CD4-positive, CD25-positive, alpha-beta regulatory T cell (primary cell): ENCODE data around the gene ACTN4. TPM values are rescaled to one million over a fixed set of nuclear protein-coding genes. Genes with fewer than 3 reads are reported as not detected.
"Not testable (repeated sequence)": the region's sequence is repeated elsewhere in the genome, so short reads cannot be mapped to it uniquely, and the experiment has no call there.

Experiments used
- ATAC-seq, 2 donors: fragments of 150-1000 bp; cut with Tn5 transposase; one replicate each; pipeline ENCODE4 v1.10.0; 2021; ENCODE audit warnings: low read depth in 2 of 2, moderate number of reproducible peaks in 2 of 2, moderate library complexity in 1 of 2
- DNase-seq, 3 donors: peaks; one replicate each; pipeline versions ENCODE4 v3.0.0 to v3.0.0-alpha.2; 2012 to 2022; ENCODE audit warnings: mixed read lengths in 1 of 3
- H3K27ac ChIP-seq: one replicate; pipeline ENCODE4 v1.7.0; 2013; ENCODE audit warnings: mild to moderate bottlenecking, low read length; ENCODE audit not compliant: insufficient read depth, poor library complexity, severe bottlenecking
- H3K27me3 ChIP-seq: one replicate; pipeline ENCODE4 v1.7.0; 2013; ENCODE audit warnings: low read length; ENCODE audit not compliant: control insufficient read depth, insufficient read depth
- H3K36me3 ChIP-seq: one replicate; pipeline ENCODE4 v1.7.0; 2013; ENCODE audit warnings: mild to moderate bottlenecking, low read length, moderate library complexity; ENCODE audit not compliant: control insufficient read depth, insufficient read depth
- H3K4me1 ChIP-seq: 2 replicates; pipeline ENCODE4 v1.7.0; 2013; ENCODE audit warnings: mild to moderate bottlenecking, low read length; ENCODE audit not compliant: insufficient read depth, control insufficient read depth, poor library complexity, severe bottlenecking
- H3K4me3 ChIP-seq: one replicate; pipeline ENCODE4 v1.7.0; 2013; ENCODE audit warnings: low read depth, mild to moderate bottlenecking, low read length, moderate library complexity
- H3K9me3 ChIP-seq, 2 experiments: 1 replicate in 1 of 2; 2 replicates in 1 of 2; pipeline ENCODE4 v1.7.0; 2013; ENCODE audit warnings: low read length in 2 of 2, mild to moderate bottlenecking in 1 of 2, moderate library complexity in 1 of 2; ENCODE audit not compliant: control insufficient read depth in 2 of 2
- H3K27ac Mint-ChIP-seq, 3 donors: one replicate each; pipeline ENCODE4 v1.8.0; 2020 to 2022; ENCODE audit warnings: mild to moderate bottlenecking in 3 of 3, mixed read lengths in 3 of 3, moderate library complexity in 2 of 3
- H3K27me3 Mint-ChIP-seq: one replicate; pipeline ENCODE4 v1.8.0; 2022; ENCODE audit warnings: mild to moderate bottlenecking, mixed read lengths
- H3K36me3 Mint-ChIP-seq: one replicate; pipeline ENCODE4 v1.8.0; 2020; ENCODE audit warnings: mixed read lengths
- H3K4me1 Mint-ChIP-seq, 4 donors: one replicate each; pipeline ENCODE4 v1.8.0; 2020 to 2022; ENCODE audit warnings: mixed read lengths in 4 of 4, mild to moderate bottlenecking in 1 of 4
- H3K4me3 Mint-ChIP-seq, 4 donors: one replicate each; pipeline ENCODE4 v1.8.0; 2020 to 2022; ENCODE audit warnings: mild to moderate bottlenecking in 4 of 4, mixed read lengths in 4 of 4, moderate library complexity in 3 of 4
- H3K9me3 Mint-ChIP-seq, 7 donors: one replicate each; pipeline ENCODE4 v1.8.0; 2020 to 2022; ENCODE audit warnings: mixed read lengths in 7 of 7, mild to moderate bottlenecking in 3 of 7, moderate library complexity in 2 of 7
- polyA plus RNA-seq, 4 donors: library from polyadenylated mRNA; unstranded; fragments of 300-500 nt; fragmentation: Illumina TruSeq; gene quantifications; one replicate each; pipeline ENCODE4 v1.2.3, GENCODE V29; 2021
- total RNA-seq: library from RNA; stranded (reverse); gene quantifications from one replicate; pipeline ENCODE4 v1.2.3, GENCODE V29; 2022

Gene ACTN4
- total and polyA plus RNA-seq, 5 donors from 2014 or later = 11.2 to 323 (median 20.2) TPM

DNA sequence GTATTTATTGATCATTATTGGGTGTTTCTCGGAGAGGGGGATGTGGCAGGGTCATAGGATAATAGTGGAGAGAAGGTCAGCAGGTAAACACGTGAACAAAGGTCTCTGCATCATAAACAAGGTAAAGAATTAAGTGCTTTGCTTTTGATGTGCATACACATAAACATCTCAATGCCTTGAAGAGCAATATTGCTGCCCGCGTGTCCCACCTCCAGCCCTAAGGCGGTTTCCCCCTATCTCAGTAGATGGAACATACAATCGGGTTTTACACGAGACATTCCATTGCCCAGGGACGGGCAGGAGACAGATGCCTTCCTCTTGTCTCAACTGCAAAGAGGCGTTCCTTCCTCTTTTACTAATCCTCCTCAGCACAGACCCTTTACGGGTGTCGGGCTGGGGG is 16.1 kb upstream of the ACTN4 start:
- not testable (repeated sequence) for H3K9me3 Mint-ChIP-seq, H3K4me3 ChIP-seq, ATAC-seq, H3K27me3 ChIP-seq, H3K27ac Mint-ChIP-seq, H3K9me3 ChIP-seq, H3K27ac ChIP-seq, H3K4me3 Mint-ChIP-seq, DNase-seq, H3K27me3 Mint-ChIP-seq
- Histone ChIP-seq H3K4me1 (peaks cover 20% of the 10 kb centered on the region), H3K36me3 (peaks cover 59% of the 10 kb centered on the region)
- Mint-ChIP-seq H3K4me1 (peaks cover 5 to 25% (median 11%) of the 10 kb centered on the region in 4 donors), H3K36me3 (peaks cover 33% of the 10 kb centered on the region)

DNA sequence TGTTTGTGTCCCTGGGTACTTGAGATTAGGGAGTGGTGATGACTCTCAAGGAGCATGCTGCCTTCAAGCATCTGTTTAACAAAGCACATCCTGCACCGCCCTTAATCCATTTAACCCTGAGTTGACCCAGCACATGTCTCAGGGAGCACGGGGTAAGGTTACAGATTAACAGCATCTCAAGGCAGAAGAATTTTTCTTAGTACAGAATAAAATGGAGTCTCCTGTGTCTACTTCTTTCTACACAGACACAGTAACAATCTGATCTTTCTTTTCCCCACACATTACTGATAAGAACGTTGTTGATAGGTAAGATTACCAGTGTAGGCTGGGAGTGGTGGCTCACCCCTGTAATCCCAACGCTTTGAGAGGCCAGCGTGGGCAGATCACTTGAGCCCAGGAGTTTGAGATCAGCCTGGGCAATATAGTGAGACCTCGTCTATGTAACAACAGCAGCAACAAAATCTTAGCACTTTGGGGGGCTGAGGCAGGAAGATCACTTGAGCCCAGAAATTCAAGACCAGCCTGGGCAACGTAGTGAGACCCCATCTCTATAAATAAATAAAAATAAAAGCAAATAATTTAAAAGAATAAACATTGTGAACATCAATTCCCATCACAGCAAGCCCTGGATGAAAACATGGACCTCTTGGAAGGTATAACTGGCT is 15.5 kb upstream of the ACTN4 start:
- H3K36me3 Mint-ChIP-seq = peaks cover 33% of the 10 kb centered on the region

GRCh38 chr19:38632476-38633213 is 14.8 kb upstream of the ACTN4 start:
- Histone ChIP-seq H3K36me3 (peaks cover 47% of the 10 kb centered on the region), H3K4me3 (no peak overlapping the region), H3K27ac (no peak overlapping the region), H3K27me3 (no peaks in the 10 kb centered on the region), H3K9me3 (no peaks in the 10 kb centered on the region), H3K4me1 (peaks cover 32% of the 10 kb centered on the region)
- no peaks in the 10 kb centered on the region for H3K27me3 Mint-ChIP-seq
- peaks cover 31% of the 10 kb centered on the region for H3K36me3 Mint-ChIP-seq
- DNase-seq (no peak), ATAC-seq (no peak)
- peak overlapping the region in 1 of 3 donors; percentile 81 for H3K27ac Mint-ChIP-seq
- H3K4me1 Mint-ChIP-seq = peaks cover 11 to 38% (median 20%) of the 10 kb centered on the region in 4 donors
- H3K4me3 Mint-ChIP-seq = peak overlapping the region in 1 of 4 donors; percentile 15
- H3K9me3 Mint-ChIP-seq = no peaks in the 10 kb centered on the region

More for the DNA sequence above, 15.5 kb upstream of the ACTN4 start:
- H3K4me3 Mint-ChIP-seq, H3K9me3 Mint-ChIP-seq, ATAC-seq, H3K9me3 ChIP-seq, H3K4me3 ChIP-seq, H3K27ac ChIP-seq, H3K27me3 Mint-ChIP-seq, DNase-seq, H3K27me3 ChIP-seq: not testable (repeated sequence)
- H3K27ac Mint-ChIP-seq = peak overlapping the region in 1 of 3 donors; percentile 52
- H3K36me3 ChIP-seq = peaks cover 53% of the 10 kb centered on the region
- peaks cover 26% of the 10 kb centered on the region for H3K4me1 ChIP-seq
- H3K4me1 Mint-ChIP-seq = peaks cover 9 to 31% (median 16%) of the 10 kb centered on the region in 4 donors

DNA sequence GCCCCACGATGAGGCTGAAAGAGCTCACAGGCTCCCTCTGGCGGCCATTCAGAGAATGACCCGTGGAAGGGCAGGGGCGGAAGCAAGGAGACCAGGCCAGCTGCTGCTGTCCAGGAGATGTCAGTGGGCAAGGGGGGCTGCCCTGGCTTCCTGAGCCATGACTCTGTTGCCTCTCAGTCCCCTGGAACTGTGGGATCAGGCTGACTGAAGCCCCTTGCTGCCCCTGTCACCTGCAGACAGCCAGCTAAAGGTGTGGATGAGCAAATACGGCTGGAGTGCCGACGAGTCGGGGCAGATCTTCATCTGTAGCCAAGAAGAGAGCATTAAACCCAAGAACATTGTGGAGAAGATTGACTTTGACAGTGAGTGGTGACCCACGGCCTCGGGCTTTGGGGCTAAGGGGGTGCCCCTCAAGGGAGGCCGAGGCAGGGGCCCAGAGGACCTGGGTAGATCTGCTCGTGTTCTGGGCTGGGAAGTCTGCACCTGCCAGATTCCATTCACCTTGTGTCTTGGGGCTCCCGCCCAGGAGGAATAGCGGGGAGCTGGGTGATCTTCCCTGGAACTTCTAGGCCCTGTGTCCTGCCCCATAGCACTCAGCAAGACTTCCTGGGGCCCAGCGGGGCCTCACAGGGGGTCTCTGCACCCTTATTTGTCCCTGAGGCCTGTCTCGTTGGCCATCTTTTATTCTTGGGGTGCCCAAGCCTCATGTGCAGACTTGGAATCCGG is 12.5 kb upstream of the ACTN4 start:
- Mint-ChIP-seq H3K4me3 (peak overlapping the region; percentile 2 to 73 (median 22)), H3K27ac (peak overlapping the region; percentile 89 to 97 (median 92)), H3K4me1 (peaks cover 11 to 39% (median 21%) of the 10 kb centered on the region in 4 donors), H3K36me3 (peaks cover 22% of the 10 kb centered on the region), H3K27me3 (no peaks in the 10 kb centered on the region), H3K9me3 (no peaks in the 10 kb centered on the region)
- peaks cover 32% of the 10 kb centered on the region for H3K4me1 ChIP-seq
- no peaks in the 10 kb centered on the region for H3K9me3 ChIP-seq
- no peaks in the 10 kb centered on the region for H3K27me3 ChIP-seq
- H3K36me3 ChIP-seq = peaks cover 28% of the 10 kb centered on the region
- ATAC-seq = no peak
- H3K27ac ChIP-seq = peak overlapping the region; percentile 37
- no peak overlapping the region for H3K4me3 ChIP-seq
- DNase-seq = peak; percentile 66 to 71 (median 67)

- peaks cover 32% of the 10 kb centered on the region for H3K4me1 ChIP-seq
- DNase-seq (no peak), ATAC-seq (no peak)
- Mint-ChIP-seq H3K36me3 (peaks cover 22% of the 10 kb centered on the region), H3K9me3 (no peaks in the 10 kb centered on the region), H3K4me3 (no peak overlapping the region), H3K4me1 (peaks cover 11 to 39% (median 21%) of the 10 kb centered on the region in 4 donors), H3K27me3 (no peaks in the 10 kb centered on the region), H3K27ac (peak overlapping the region in 1 of 3 donors; percentile 42)
- H3K36me3 ChIP-seq = peaks cover 25% of the 10 kb centered on the region
- H3K4me3 ChIP-seq = no peak overlapping the region
- H3K27ac ChIP-seq = peak overlapping the region; percentile 70
- no peaks in the 10 kb centered on the region for H3K9me3 ChIP-seq
- no peaks in the 10 kb centered on the region for H3K27me3 ChIP-seq
These were observed 11.7 kb upstream of the ACTN4 start for GRCh38 chr19:38635483-38636399.

DNA sequence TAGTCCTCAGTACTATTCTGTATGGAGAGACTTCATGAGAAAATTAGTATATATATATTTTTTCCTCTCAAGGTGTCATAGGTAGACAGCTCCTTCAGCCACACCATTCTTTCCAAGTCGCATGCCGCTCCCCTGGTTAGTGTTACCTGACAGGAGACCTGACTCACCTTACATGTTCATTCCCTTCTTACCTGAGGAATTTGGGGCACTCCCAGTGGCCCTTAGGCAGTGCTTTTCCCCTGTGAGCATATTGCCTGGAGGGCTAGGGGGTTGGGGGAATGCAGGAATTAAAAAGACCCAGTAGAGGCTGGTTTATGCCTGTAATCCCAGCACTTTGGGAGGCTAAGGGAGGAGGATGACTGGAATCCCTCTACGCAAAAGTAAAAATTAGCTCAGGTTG is 9.0 kb upstream of the ACTN4 start:
- Histone ChIP-seq H3K36me3 (peaks cover 9% of the 10 kb centered on the region), H3K9me3 (no peaks in the 10 kb centered on the region), H3K4me1 (peaks cover 32% of the 10 kb centered on the region), H3K27me3 (no peaks in the 10 kb centered on the region), H3K4me3 (no peak overlapping the region), H3K27ac (no peak overlapping the region)
- Mint-ChIP-seq H3K9me3 (no peaks in the 10 kb centered on the region), H3K4me3 (no peak overlapping the region), H3K27ac (no peak overlapping the region), H3K36me3 (peaks cover 9% of the 10 kb centered on the region), H3K27me3 (no peaks in the 10 kb centered on the region), H3K4me1 (peaks cover 11 to 39% (median 20%) of the 10 kb centered on the region in 4 donors)
- no peak for DNase-seq
- ATAC-seq = no peak

GRCh38 chr19:38639679-38640078 is 7.8 kb upstream of the ACTN4 start:
- H3K4me1 Mint-ChIP-seq = peaks cover 7 to 35% (median 17%) of the 10 kb centered on the region in 4 donors
- H3K27ac Mint-ChIP-seq = no peak overlapping the region

More at GRCh38 chr19:38639679-38640078, 7.8 kb upstream of the ACTN4 start:
- Mint-ChIP-seq H3K9me3 (no peaks in the 10 kb centered on the region), H3K27me3 (no peaks in the 10 kb centered on the region), H3K36me3 (peaks cover 6% of the 10 kb centered on the region), H3K4me3 (no peak overlapping the region)
- H3K4me3 ChIP-seq = no peak overlapping the region
- peaks cover 28% of the 10 kb centered on the region for H3K4me1 ChIP-seq
- H3K27me3 ChIP-seq = no peaks in the 10 kb centered on the region
- H3K27ac ChIP-seq = no peak overlapping the region
- DNase-seq (no peak), ATAC-seq (no peak)
- no peaks in the 10 kb centered on the region for H3K9me3 ChIP-seq
- H3K36me3 ChIP-seq = peaks cover 9% of the 10 kb centered on the region
